Neural cell (in vitro differentiated cells): Measurements from ENCODE around the gene ZNF669.

Experiments
- EP300 ChIP-seq: fragments of 450-650 bp; conservative IDR thresholded peaks from 2 replicates; pipeline ENCODE4 v1.6.1; 2014; ENCODE audit warnings: antibody characterized with exemption, mild to moderate bottlenecking, moderate library complexity; ENCODE audit not compliant: poor library complexity, severe bottlenecking
- EZH2 ChIP-seq: fragments of 200-600, 300-800 bp; shearing (Covaris generic), sonication (generic); IDR thresholded peaks from 2 replicates; pipeline ENCODE4 v1.6.1; 2014; ENCODE audit warnings: antibody characterized with exemption, low read length, borderline replicate concordance, mild to moderate bottlenecking; ENCODE audit not compliant: insufficient read depth, poor library complexity, severe bottlenecking
- POLR2AphosphoS5 ChIP-seq: IDR thresholded peaks from 2 replicates; pipeline ENCODE4 v1.6.1; 2012
- RAD21 ChIP-seq: fragments of 450-650 bp; conservative IDR thresholded peaks from 2 replicates; pipeline ENCODE4 v1.6.1; 2014; ENCODE audit warnings: antibody characterized with exemption, mild to moderate bottlenecking, moderate library complexity
- REST ChIP-seq: IDR thresholded peaks from 2 replicates; pipeline ENCODE4 v1.6.1; 2012; ENCODE audit warnings: borderline replicate concordance
- SMC3 ChIP-seq: fragments of 450-650 bp; conservative IDR thresholded peaks from 2 replicates; pipeline ENCODE4 v1.6.1; 2014; ENCODE audit warnings: antibody characterized with exemption, mild to moderate bottlenecking, moderate library complexity; ENCODE audit not compliant: poor library complexity
- TAF1 ChIP-seq: IDR thresholded peaks from 2 replicates; pipeline ENCODE4 v1.6.1; 2012; ENCODE audit warnings: low read depth
- TF ChIP-seq, protein P1 (sequence below): fragments of 450-650 bp; IDR thresholded peaks from 2 replicates; pipeline ENCODE4 v1.5.1; 2014; ENCODE audit warnings: antibody characterized with exemption, mild to moderate bottlenecking, moderate library complexity; ENCODE audit not compliant: poor library complexity, severe bottlenecking

- TF ChIP-seq, protein P1, sequence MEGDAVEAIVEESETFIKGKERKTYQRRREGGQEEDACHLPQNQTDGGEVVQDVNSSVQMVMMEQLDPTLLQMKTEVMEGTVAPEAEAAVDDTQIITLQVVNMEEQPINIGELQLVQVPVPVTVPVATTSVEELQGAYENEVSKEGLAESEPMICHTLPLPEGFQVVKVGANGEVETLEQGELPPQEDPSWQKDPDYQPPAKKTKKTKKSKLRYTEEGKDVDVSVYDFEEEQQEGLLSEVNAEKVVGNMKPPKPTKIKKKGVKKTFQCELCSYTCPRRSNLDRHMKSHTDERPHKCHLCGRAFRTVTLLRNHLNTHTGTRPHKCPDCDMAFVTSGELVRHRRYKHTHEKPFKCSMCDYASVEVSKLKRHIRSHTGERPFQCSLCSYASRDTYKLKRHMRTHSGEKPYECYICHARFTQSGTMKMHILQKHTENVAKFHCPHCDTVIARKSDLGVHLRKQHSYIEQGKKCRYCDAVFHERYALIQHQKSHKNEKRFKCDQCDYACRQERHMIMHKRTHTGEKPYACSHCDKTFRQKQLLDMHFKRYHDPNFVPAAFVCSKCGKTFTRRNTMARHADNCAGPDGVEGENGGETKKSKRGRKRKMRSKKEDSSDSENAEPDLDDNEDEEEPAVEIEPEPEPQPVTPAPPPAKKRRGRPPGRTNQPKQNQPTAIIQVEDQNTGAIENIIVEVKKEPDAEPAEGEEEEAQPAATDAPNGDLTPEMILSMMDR: no peak
- TF ChIP-seq EZH2 (no peak), EP300 (no peak), RAD21 (no peak), TAF1 (no peak), REST (no peak), POLR2AphosphoS5 (no peak), SMC3 (no peak)
These were observed 6.6 kb upstream of the ZNF669 start for GRCh38 chr1:247110627-247111258.
